ENCODE data around the gene NCOA6. TPM values are rescaled to one million over a fixed set of nuclear protein-coding genes. Genes with fewer than 3 reads are reported as not detected.
"Not testable (repeated sequence)": the region's sequence is repeated elsewhere in the genome, so short reads cannot be mapped to it uniquely, and the experiment has no call there.

Gene NCOA6
- polyA plus RNA-seq, 1 of the 3 experiments (the other 2 are of a cell fraction), result 14.5 TPM

DNA sequence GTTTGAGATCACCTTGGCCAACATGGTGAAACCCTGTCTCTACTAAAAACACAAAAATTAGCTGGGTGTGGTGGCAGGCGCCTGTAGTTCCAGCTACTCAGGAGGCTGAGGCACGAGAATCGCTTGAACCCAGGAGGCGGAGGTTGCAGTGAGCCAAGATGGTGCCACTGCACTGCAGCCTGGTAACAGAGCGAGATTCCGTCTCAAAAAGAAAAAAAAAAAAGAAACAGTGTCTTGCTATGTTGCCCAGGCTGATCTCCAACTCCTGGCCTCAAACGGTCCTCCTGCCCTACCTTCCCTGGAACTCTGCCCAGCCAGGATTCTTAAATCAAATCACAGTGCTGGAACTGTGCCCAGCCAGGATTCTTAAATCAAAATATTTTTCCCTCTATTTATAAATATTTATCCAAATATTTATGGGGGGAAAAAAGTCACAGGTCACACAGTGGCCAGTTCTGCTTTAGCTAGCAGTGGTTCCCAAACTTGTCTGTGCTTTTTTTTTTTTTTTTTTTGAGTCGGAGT lies 17.4 kb downstream of the NCOA6 start:
- H3K79me2 ChIP-seq (ENCODE audit: insufficient read depth), result peaks cover 96% of the 10 kb centered on the region
- H3K9ac ChIP-seq; H3K27ac ChIP-seq (ENCODE audit: low read depth in 2 of 2, low read length in 1 of 2); H3K4me3 ChIP-seq (ENCODE audit: low read depth in 2 of 2, low read length in 1 of 2); CTCF ChIA-PET; H3K4me2 ChIP-seq; H3K9me2 ChIP-seq; H3K4me1 ChIP-seq (ENCODE audit: control insufficient read depth in 1 of 2, insufficient read depth in 2 of 2, low read depth in 1 of 2, low read length in 1 of 2); H3K27me3 ChIP-seq (ENCODE audit: insufficient read depth); H2AFZ ChIP-seq (ENCODE audit: low read depth); H3F3A ChIP-seq (replicated peaks; ENCODE audit: insufficient read depth); H3K9me3 ChIP-seq; DNase-seq; POLR2A ChIA-PET; H3K36me3 ChIP-seq (replicated peaks in 1 of 2; ENCODE audit: control insufficient read depth in 1 of 2, insufficient read depth in 2 of 2, low read length in 1 of 2): not testable (repeated sequence)
- 92% methylated on average over 8 of the region's 8 CpGs for WGBS (ENCODE audit: low lambda C conversion rate)
- peaks cover 65% of the 10 kb centered on the region for H4K20me1 ChIP-seq (ENCODE audit: insufficient read depth)

DNA sequence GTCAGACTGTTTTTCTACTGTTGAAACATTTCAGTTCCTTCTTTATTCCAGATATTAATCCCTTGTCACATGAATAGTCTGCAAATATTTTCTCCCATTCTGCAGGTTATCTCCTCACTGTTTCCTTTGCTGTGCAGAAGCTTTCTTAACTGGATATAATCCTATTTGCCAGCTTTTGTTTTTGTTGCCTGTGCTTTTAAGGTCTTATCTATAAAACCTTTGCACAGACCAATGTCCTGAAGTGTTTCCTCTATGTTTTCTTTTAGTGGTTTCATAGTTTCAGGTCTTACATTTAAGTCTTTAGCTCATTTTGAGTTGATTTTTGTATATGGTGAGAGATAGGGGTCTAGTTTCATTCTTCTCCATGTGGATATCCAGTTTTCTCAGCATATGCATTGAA lies 19.2 kb downstream of the NCOA6 start:
- Histone ChIP-seq H3K9ac (no peak overlapping the region), H3F3A (replicated peaks; ENCODE audit: insufficient read depth) (peaks cover 9% of the 10 kb centered on the region), H3K4me1 (ENCODE audit: control insufficient read depth in 1 of 2, insufficient read depth in 2 of 2, low read depth in 1 of 2, low read length in 1 of 2) (peaks cover 0 to 4% of the 10 kb centered on the region in 2 experiments; a peak in 1 of 4 replicates), H3K4me3 (ENCODE audit: low read depth in 2 of 2, low read length in 1 of 2) (no peak overlapping the region), H3K79me2 (ENCODE audit: insufficient read depth) (peaks cover 95% of the 10 kb centered on the region), H3K9me3 (no peaks in the 10 kb centered on the region), H3K4me2 (no peak overlapping the region), H3K27me3 (ENCODE audit: insufficient read depth) (no peaks in the 10 kb centered on the region), H2AFZ (ENCODE audit: low read depth) (no peak overlapping the region), H3K36me3 (replicated peaks in 1 of 2; ENCODE audit: control insufficient read depth in 1 of 2, insufficient read depth in 2 of 2, low read length in 1 of 2) (peaks cover 0 to 12% of the 10 kb centered on the region in 2 experiments), H4K20me1 (ENCODE audit: insufficient read depth) (peaks cover 57% of the 10 kb centered on the region), H3K27ac (ENCODE audit: low read depth in 2 of 2, low read length in 1 of 2) (no peak overlapping the region), H3K9me2 (no peaks in the 10 kb centered on the region)
- CTCF ChIA-PET, result no interaction called here
- DNase-seq, result no peak
- POLR2A ChIA-PET, result no interaction called here
- TF ChIP-seq TEAD4 (IDR thresholded peaks at IDR 0.05; ENCODE audit: borderline replicate concordance, insufficient read depth) (no peak), USF2 (IDR thresholded peaks at IDR 0.05; ENCODE audit: borderline replicate concordance, low read depth, low read length) (no peak), JUND (IDR thresholded peaks at IDR 0.05) (no peak), RCOR1 (IDR thresholded peaks at IDR 0.05; ENCODE audit: low read length) (no peak), TCF12 (IDR thresholded peaks at IDR 0.05) (no peak), MEF2A (IDR thresholded peaks at IDR 0.05; ENCODE audit: borderline replicate concordance, low read depth) (no peak), EZH2phosphoT487 (IDR thresholded peaks at IDR 0.05; ENCODE audit: borderline replicate concordance, low read depth) (no peak), GABPA (IDR thresholded peaks at IDR 0.05; ENCODE audit: low read depth) (no peak), NFIC (IDR thresholded peaks at IDR 0.05; ENCODE audit: borderline replicate concordance) (no peak), MAX (IDR thresholded peaks at IDR 0.05; ENCODE audit: low read depth) (no peak), SIN3A (IDR thresholded peaks at IDR 0.05; ENCODE audit: borderline replicate concordance, low read depth, low read length) (no peak), ELF1 (IDR thresholded peaks at IDR 0.05) (no peak), RXRA (IDR thresholded peaks at IDR 0.05; ENCODE audit: borderline replicate concordance, low read depth) (no peak), EP300 (IDR thresholded peaks at IDR 0.05; ENCODE audit: borderline replicate concordance in 1 of 2, low read depth in 1 of 2, low read length in 1 of 2) (no peak), YY1 (IDR thresholded peaks at IDR 0.05; ENCODE audit: low read depth) (no peak), USF1 (IDR thresholded peaks at IDR 0.05; ENCODE audit: borderline replicate concordance, low read depth) (no peak), IRF3 (IDR thresholded peaks at IDR 0.05; ENCODE audit: low read depth, low read length) (no peak)
- TF ChIP-seq, protein P1, sequence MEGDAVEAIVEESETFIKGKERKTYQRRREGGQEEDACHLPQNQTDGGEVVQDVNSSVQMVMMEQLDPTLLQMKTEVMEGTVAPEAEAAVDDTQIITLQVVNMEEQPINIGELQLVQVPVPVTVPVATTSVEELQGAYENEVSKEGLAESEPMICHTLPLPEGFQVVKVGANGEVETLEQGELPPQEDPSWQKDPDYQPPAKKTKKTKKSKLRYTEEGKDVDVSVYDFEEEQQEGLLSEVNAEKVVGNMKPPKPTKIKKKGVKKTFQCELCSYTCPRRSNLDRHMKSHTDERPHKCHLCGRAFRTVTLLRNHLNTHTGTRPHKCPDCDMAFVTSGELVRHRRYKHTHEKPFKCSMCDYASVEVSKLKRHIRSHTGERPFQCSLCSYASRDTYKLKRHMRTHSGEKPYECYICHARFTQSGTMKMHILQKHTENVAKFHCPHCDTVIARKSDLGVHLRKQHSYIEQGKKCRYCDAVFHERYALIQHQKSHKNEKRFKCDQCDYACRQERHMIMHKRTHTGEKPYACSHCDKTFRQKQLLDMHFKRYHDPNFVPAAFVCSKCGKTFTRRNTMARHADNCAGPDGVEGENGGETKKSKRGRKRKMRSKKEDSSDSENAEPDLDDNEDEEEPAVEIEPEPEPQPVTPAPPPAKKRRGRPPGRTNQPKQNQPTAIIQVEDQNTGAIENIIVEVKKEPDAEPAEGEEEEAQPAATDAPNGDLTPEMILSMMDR (IDR thresholded peaks at IDR 0.05), result no peak
- TF ChIP-seq, protein P2, sequence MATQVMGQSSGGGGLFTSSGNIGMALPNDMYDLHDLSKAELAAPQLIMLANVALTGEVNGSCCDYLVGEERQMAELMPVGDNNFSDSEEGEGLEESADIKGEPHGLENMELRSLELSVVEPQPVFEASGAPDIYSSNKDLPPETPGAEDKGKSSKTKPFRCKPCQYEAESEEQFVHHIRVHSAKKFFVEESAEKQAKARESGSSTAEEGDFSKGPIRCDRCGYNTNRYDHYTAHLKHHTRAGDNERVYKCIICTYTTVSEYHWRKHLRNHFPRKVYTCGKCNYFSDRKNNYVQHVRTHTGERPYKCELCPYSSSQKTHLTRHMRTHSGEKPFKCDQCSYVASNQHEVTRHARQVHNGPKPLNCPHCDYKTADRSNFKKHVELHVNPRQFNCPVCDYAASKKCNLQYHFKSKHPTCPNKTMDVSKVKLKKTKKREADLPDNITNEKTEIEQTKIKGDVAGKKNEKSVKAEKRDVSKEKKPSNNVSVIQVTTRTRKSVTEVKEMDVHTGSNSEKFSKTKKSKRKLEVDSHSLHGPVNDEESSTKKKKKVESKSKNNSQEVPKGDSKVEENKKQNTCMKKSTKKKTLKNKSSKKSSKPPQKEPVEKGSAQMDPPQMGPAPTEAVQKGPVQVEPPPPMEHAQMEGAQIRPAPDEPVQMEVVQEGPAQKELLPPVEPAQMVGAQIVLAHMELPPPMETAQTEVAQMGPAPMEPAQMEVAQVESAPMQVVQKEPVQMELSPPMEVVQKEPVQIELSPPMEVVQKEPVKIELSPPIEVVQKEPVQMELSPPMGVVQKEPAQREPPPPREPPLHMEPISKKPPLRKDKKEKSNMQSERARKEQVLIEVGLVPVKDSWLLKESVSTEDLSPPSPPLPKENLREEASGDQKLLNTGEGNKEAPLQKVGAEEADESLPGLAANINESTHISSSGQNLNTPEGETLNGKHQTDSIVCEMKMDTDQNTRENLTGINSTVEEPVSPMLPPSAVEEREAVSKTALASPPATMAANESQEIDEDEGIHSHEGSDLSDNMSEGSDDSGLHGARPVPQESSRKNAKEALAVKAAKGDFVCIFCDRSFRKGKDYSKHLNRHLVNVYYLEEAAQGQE (IDR thresholded peaks at IDR 0.05; ENCODE audit: low read depth, low read length), result no peak
